Thyroid gland (tissue), 4 donors: ENCODE results near the gene SPINK1. TPM values are rescaled to one million over a fixed set of nuclear protein-coding genes. Genes with fewer than 3 reads are reported as not detected.

ENCODE experiments used
- DNase-seq, 2 donors: peaks; one replicate each; pipeline ENCODE4 v3.0.0-alpha.2; 2019
- H3K27ac ChIP-seq, 3 donors: fragments of 200-600 bp; sonication (generic); 1 replicate in 2 of 3; 2 replicates in 1 of 3; pipeline ENCODE4 v1.5.1; 2016 to 2019; ENCODE audit warnings: mild to moderate bottlenecking in 1 of 3, moderate library complexity in 1 of 3
- H3K27me3 ChIP-seq: fragments of 200-600 bp; sonication (generic); one replicate; pipeline ENCODE4 v1.5.1; 2019
- H3K36me3 ChIP-seq, 2 donors: fragments of 200-600 bp; sonication (generic); one replicate each; pipeline ENCODE4 v1.5.1; 2016 to 2019
- H3K4me1 ChIP-seq, 2 donors: fragments of 200-600 bp; sonication (generic); one replicate each; pipeline ENCODE4 v1.5.1; 2017 to 2019
- H3K4me3 ChIP-seq, 3 donors: fragments of 200-600 bp; sonication (generic); replicated peaks in 1 of 3; 1 replicate in 2 of 3; 2 replicates in 1 of 3; pipeline ENCODE4 v1.5.1; 2016; ENCODE audit warnings: mild to moderate bottlenecking in 1 of 3
- H3K9me3 ChIP-seq: fragments of 200-600 bp; sonication (generic); one replicate; pipeline ENCODE4 v1.5.1; 2017
- POLR2A ChIP-seq, 2 donors: fragments of 450-650 bp; IDR thresholded peaks; one replicate each; pipeline ENCODE4 v1.6.1; 2017; ENCODE audit warnings: antibody characterized with exemption in 2 of 2, mild to moderate bottlenecking in 2 of 2, moderate library complexity in 1 of 2
- WGBS, 2 donors: methylation state at CpG; one replicate each; pipeline ENCODE4 v1.1.5; 2017; 5-methylcytosine and 5-hydroxymethylcytosine counted together
- intact Hi-C: fragments of 100-400 bp; cut with DNase I; formaldehyde crosslinking; loops from one replicate; pipeline ENCODE4 v1.15.1; 2023
- total RNA-seq, 4 donors: library from RNA; depleted of rRNA; stranded (reverse); fragments of >200 nt; gene quantifications; one replicate each; pipeline ENCODE4 v1.2.3, GENCODE V29; 2016
- TF ChIP-seq, protein P1 (sequence below), 6 experiments: fragments of 200-600 bp in 3 of 6; fragments of 450-650 bp in 3 of 6; sonication (generic) in 3 of 6; IDR thresholded peaks; one replicate each; pipeline ENCODE4 v1.5.1; 2016 to 2019; ENCODE audit warnings: antibody characterized with exemption in 6 of 6, mild to moderate bottlenecking in 2 of 6, inconsistent platforms in 1 of 6, moderate library complexity in 1 of 6

SPINK1 gene
- total RNA-seq, 4 donors from 2014 or later: not detected

DNA sequence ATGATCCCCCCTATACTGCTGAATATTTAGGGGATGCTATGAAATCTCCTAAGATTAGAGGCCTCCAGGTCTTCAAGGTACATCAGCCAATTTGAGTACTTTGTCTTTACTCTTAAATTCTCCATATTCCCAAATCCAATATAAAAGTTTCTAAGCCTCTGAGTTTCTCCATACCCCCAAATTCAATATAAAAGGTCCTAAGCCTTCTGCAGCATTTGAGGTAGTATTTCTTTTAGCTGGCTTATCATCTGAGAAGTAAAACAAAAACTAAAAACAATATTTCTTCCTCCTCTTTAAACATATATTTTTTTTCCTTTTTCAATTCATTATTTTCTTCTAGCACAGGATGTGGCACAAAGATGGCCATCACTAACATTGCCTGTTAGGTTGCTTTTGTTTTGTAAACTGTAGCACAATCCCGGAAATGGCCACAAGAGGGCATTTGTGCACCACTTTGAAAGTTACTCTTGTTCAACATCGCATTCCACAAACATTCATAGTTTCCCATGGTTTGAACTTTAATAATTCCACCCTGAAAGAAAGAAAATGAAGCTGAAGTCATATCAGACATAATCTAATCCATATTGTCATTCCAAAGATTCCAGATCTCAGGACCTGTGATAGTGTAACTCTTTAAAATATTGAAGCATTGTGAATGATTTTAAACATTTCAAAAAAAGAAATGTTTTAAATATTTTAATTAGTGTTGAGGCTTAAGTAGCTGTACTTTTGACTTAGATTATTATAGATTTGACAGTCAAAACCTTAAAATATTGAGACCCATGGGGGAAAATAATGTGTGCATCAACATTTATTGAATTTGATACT, 26.0 kb upstream of the SPINK1 start:
- DNase-seq: peak; percentile 59 to 67
- no peak overlapping the region for H3K4me3 ChIP-seq
- no peak for TF ChIP-seq POLR2A (IDR thresholded peaks at IDR 0.05)
- TF ChIP-seq, protein P1, sequence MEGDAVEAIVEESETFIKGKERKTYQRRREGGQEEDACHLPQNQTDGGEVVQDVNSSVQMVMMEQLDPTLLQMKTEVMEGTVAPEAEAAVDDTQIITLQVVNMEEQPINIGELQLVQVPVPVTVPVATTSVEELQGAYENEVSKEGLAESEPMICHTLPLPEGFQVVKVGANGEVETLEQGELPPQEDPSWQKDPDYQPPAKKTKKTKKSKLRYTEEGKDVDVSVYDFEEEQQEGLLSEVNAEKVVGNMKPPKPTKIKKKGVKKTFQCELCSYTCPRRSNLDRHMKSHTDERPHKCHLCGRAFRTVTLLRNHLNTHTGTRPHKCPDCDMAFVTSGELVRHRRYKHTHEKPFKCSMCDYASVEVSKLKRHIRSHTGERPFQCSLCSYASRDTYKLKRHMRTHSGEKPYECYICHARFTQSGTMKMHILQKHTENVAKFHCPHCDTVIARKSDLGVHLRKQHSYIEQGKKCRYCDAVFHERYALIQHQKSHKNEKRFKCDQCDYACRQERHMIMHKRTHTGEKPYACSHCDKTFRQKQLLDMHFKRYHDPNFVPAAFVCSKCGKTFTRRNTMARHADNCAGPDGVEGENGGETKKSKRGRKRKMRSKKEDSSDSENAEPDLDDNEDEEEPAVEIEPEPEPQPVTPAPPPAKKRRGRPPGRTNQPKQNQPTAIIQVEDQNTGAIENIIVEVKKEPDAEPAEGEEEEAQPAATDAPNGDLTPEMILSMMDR (IDR thresholded peaks at IDR 0.05): peak; percentile 48 to 81 (median 71)
- H3K27me3 ChIP-seq: no peaks in the 10 kb centered on the region
- intact Hi-C loops: loop anchor here (10.0 kb wide), 1 partner anchor 77 kb away; no protein-coding TSS in a partner anchor
- no peaks in the 10 kb centered on the region for H3K9me3 ChIP-seq
- H3K36me3 ChIP-seq: no peaks in the 10 kb centered on the region
- no peak overlapping the region for H3K27ac ChIP-seq
- no peaks in the 10 kb centered on the region for H3K4me1 ChIP-seq
- 2 to 4% methylated on average over 2 of the region's 2 CpGs for WGBS, 2 donors

DNA sequence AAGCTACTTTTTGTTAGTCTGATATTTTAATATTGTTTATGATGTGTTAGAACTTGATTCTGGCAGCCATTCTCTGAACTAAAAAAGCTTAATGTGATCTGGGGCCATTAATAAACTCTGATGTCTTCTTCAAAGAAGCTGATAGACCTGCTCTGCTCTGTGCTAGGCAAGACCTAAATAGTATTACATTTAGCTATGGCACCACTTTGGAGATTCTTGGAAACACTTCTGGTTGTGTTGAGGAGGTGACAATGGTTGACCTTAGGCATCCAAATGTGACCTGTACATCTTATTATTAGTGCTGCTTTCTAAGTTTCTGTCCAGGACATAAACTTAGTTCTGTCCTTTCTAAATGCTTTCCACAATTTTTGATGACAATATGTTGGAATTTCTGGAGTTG, 25.3 kb upstream of the SPINK1 start:
- TF ChIP-seq POLR2A (IDR thresholded peaks at IDR 0.05): no peak
- TF ChIP-seq, protein P1 (IDR thresholded peaks at IDR 0.05): no peak
- Histone ChIP-seq H3K4me1 (no peaks in the 10 kb centered on the region), H3K27ac (no peak overlapping the region), H3K4me3 (no peak overlapping the region), H3K27me3 (no peaks in the 10 kb centered on the region), H3K9me3 (no peaks in the 10 kb centered on the region), H3K36me3 (no peaks in the 10 kb centered on the region)
- intact Hi-C loops: loop anchor here (10.0 kb wide), 1 partner anchor 78 kb away; no protein-coding TSS in a partner anchor
- DNase-seq: no peak

DNA sequence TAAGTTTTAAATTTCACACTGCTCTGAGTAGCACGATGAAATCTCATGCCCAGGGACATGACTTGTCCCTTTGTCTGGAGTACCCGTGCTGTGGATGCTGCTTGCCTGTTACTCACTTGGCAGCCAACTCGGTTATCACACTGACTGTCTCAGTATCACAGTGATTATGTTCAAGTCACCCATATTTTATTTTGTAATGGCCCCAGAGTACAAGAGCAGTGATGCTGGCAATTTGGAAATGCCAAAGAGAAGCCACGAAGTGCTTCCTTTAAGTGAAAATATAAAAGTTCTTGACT, 24.3 kb upstream of the SPINK1 start:
- 53 to 68% methylated on average over 4 of the region's 4 CpGs for WGBS, 2 donors
- no peak for TF ChIP-seq POLR2A (IDR thresholded peaks at IDR 0.05)
- TF ChIP-seq, protein P1 (IDR thresholded peaks at IDR 0.05): no peak
- Histone ChIP-seq H3K4me1 (no peaks in the 10 kb centered on the region), H3K27ac (no peak overlapping the region), H3K36me3 (no peaks in the 10 kb centered on the region), H3K4me3 (no peak overlapping the region), H3K27me3 (no peaks in the 10 kb centered on the region), H3K9me3 (no peaks in the 10 kb centered on the region)
- intact Hi-C loops: loop anchor here (10.0 kb wide), 1 partner anchor 79 kb away; no protein-coding TSS in a partner anchor
- no peak for DNase-seq

DNA sequence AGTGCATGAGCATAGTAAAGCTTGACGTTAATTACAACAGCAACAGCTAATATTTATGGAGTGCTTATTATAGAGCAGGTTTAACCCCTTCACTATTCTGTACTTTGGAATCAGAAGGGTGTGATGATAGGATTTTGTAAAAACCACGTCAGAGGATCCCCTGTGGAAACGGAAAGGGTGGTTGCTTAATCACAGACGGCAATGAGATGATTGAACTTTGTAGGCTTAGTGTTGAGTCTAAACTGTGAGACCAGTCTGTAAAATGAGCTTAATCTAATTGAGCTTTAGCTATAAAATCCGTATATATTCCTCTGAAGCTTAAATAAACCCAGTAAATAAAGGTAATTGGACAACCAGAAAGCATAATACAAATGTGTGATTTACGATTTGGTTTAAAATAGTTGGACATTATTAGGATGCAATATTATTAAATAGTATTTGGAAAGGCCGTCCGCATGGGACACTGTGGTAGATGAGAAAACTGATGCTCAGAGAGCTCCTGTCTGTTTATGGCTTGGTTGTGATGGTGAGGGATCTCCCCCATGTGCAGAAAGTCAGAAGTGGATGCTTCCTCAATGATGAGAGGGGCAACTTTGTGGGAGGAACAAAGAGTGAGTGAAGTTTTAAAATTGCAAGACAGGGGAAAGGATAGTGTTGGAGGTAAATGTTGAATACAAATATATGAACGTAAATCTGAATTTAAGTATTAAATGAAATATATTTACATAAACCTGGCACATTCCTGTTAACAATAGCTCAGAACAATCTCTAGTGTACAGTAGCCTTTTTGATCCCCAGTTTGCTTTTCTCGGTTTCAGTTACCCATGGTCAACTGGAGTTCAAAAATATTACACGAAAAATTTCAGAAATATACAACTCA, 23.7 kb upstream of the SPINK1 start:
- Histone ChIP-seq H3K27me3 (no peaks in the 10 kb centered on the region), H3K27ac (no peak overlapping the region), H3K4me3 (no peak overlapping the region), H3K36me3 (no peaks in the 10 kb centered on the region), H3K9me3 (no peaks in the 10 kb centered on the region), H3K4me1 (no peaks in the 10 kb centered on the region)
- 81 to 82% methylated on average over 11 of the region's 11 CpGs for WGBS, 2 donors
- TF ChIP-seq, protein P1 (IDR thresholded peaks at IDR 0.05): no peak
- no peak for TF ChIP-seq POLR2A (IDR thresholded peaks at IDR 0.05)
- intact Hi-C loops: loop anchor here (10.0 kb wide), 1 partner anchor 80 kb away; no protein-coding TSS in a partner anchor
- DNase-seq: no peak
